Measurements from ENCODE around the gene KRT12.

DNA sequence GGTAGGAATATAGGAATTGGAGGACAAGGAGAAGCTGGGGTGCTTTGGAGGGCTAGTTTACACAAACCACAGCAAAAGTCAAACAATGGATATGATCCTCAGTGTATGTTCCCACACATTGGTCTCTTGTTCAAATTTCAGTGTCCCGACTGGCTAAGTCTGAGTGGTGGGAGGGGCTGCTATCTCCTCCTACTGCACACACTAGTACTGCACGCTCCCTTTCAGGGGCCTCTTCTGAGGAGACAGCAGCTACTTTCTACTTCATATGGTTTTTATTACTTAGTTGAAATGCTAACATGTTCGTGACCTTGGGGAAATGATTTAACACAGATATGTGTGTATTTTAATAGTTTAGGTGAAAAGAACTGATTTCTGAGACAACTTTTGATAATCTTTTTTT is 25.8 kb downstream of the KRT12 start:
- TF ChIP-seq, protein P1, sequence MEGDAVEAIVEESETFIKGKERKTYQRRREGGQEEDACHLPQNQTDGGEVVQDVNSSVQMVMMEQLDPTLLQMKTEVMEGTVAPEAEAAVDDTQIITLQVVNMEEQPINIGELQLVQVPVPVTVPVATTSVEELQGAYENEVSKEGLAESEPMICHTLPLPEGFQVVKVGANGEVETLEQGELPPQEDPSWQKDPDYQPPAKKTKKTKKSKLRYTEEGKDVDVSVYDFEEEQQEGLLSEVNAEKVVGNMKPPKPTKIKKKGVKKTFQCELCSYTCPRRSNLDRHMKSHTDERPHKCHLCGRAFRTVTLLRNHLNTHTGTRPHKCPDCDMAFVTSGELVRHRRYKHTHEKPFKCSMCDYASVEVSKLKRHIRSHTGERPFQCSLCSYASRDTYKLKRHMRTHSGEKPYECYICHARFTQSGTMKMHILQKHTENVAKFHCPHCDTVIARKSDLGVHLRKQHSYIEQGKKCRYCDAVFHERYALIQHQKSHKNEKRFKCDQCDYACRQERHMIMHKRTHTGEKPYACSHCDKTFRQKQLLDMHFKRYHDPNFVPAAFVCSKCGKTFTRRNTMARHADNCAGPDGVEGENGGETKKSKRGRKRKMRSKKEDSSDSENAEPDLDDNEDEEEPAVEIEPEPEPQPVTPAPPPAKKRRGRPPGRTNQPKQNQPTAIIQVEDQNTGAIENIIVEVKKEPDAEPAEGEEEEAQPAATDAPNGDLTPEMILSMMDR (IDR thresholded peaks at IDR 0.05): no peak
- no peak for TF ChIP-seq POLR2A (IDR thresholded peaks at IDR 0.05)
- TF ChIP-seq EP300 (IDR thresholded peaks at IDR 0.05): no peak
